GM21825 (cell line): ENCODE measurements around the gene PRRC2B.
"Not testable (repeated sequence)": the region's sequence is repeated elsewhere in the genome, so short reads cannot be mapped to it uniquely, and the experiment has no call there.

Source experiments
- ATAC-seq: cut with Tn5 transposase; IDR thresholded peaks from one replicate; pipeline ENCODE4 v1.9.1; 2021; ENCODE audit warnings: mild to moderate bottlenecking, moderate library complexity; ENCODE audit not compliant: unreplicated experiment

PRRC2B gene

GRCh38 chr9:131467214-131467935, 73.5 kb downstream of the PRRC2B start:
- no peak for ATAC-seq

- ATAC-seq, result no peak
Measured at GRCh38 chr9:131468031-131468430, 74.1 kb downstream of the PRRC2B start.

GRCh38 chr9:131469356-131469755, 75.5 kb downstream of the PRRC2B start:
- no peak for ATAC-seq

GRCh38 chr9:131469951-131470350, 76.1 kb downstream of the PRRC2B start:
- ATAC-seq, result no peak

- ATAC-seq, result no peak
Measured at GRCh38 chr9:131470581-131470991, 76.7 kb downstream of the PRRC2B start.

- not testable (repeated sequence) for ATAC-seq
Measured at GRCh38 chr9:131472085-131472484, 78.2 kb downstream of the PRRC2B start.

GRCh38 chr9:131473198-131473885, 79.5 kb downstream of the PRRC2B start:
- ATAC-seq, result no peak

GRCh38 chr9:131473891-131474290, 80.0 kb downstream of the PRRC2B start:
- ATAC-seq, result no peak

GRCh38 chr9:131474711-131475110, 80.8 kb downstream of the PRRC2B start:
- ATAC-seq, result no peak

- ATAC-seq, result no peak
Measured at GRCh38 chr9:131475111-131475955, 81.4 kb downstream of the PRRC2B start.

GRCh38 chr9:131475956-131476776, 82.3 kb downstream of the PRRC2B start:
- ATAC-seq, result no peak

GRCh38 chr9:131476777-131477345, 83.0 kb downstream of the PRRC2B start:
- no peak for ATAC-seq

GRCh38 chr9:131477367-131477766, 83.5 kb downstream of the PRRC2B start:
- no peak for ATAC-seq

GRCh38 chr9:131477816-131478419, 84.0 kb downstream of the PRRC2B start:
- ATAC-seq, result no peak

- ATAC-seq, result no peak
Measured at GRCh38 chr9:131478421-131478868, 84.6 kb downstream of the PRRC2B start.

GRCh38 chr9:131478911-131479310, 85.0 kb downstream of the PRRC2B start:
- ATAC-seq, result no peak

GRCh38 chr9:131480258-131480657, 86.4 kb downstream of the PRRC2B start:
- ATAC-seq, result no peak

GRCh38 chr9:131481441-131482342, 87.8 kb downstream of the PRRC2B start:
- no peak for ATAC-seq
